Endodermal cell (in vitro differentiated cells): ENCODE measurements around the gene DAPP1. TPM values are rescaled to one million over a fixed set of nuclear protein-coding genes. Genes with fewer than 3 reads are reported as not detected.
A peak's percentile ranks its signal among the peaks of the same experiment; 100 is the strongest.

Experiments
- DNase-seq: peaks from one replicate; pipeline ENCODE4 v3.0.0-alpha.2; 2017
- H3K27ac ChIP-seq: 2 replicates; pipeline ENCODE4 v1.5.1; 2013; ENCODE audit warnings: mild to moderate bottlenecking, low read depth, low read length, moderate library complexity
- H3K27me3 ChIP-seq: 2 replicates; pipeline ENCODE4 v1.6.1; 2013; ENCODE audit warnings: mild to moderate bottlenecking, low read length, moderate library complexity; ENCODE audit not compliant: insufficient read depth, control insufficient read depth, poor library complexity, severe bottlenecking
- H3K36me3 ChIP-seq: 2 replicates; pipeline ENCODE4 v1.7.0; 2013; ENCODE audit warnings: mild to moderate bottlenecking, low read length, moderate library complexity; ENCODE audit not compliant: control insufficient read depth, insufficient read depth
- H3K4me1 ChIP-seq: one replicate; pipeline ENCODE4 v1.7.0; 2013; ENCODE audit warnings: low read length; ENCODE audit not compliant: control insufficient read depth, insufficient read depth
- H3K4me3 ChIP-seq: 2 replicates; pipeline ENCODE4 v1.5.1; 2013; ENCODE audit warnings: mild to moderate bottlenecking, low read length, moderate library complexity
- H3K9ac ChIP-seq: 2 replicates; pipeline ENCODE4 v1.6.1; 2013; ENCODE audit warnings: mild to moderate bottlenecking, low read length, moderate library complexity; ENCODE audit not compliant: poor library complexity, severe bottlenecking; ENCODE audit errors: extremely low read depth
- H3K9me3 ChIP-seq: 2 replicates; pipeline ENCODE4 v1.6.1; 2013; ENCODE audit warnings: mild to moderate bottlenecking, low read length, moderate library complexity; ENCODE audit not compliant: control insufficient read depth
- H3K27ac Mint-ChIP-seq: 2 replicates; pipeline ENCODE4 v1.8.0; 2020; ENCODE audit warnings: mixed read lengths
- H3K27me3 Mint-ChIP-seq: 2 replicates; pipeline ENCODE4 v1.8.0; 2021; ENCODE audit warnings: mild to moderate bottlenecking, mixed read lengths; ENCODE audit not compliant: insufficient read depth
- H3K36me3 Mint-ChIP-seq: 2 replicates; pipeline ENCODE4 v1.8.0; 2020; ENCODE audit warnings: low read depth, mixed read lengths
- H3K4me1 Mint-ChIP-seq: 2 replicates; pipeline ENCODE4 v1.8.0; 2020; ENCODE audit warnings: mixed read lengths
- H3K4me3 Mint-ChIP-seq: 2 replicates; pipeline ENCODE4 v1.8.0; 2020; ENCODE audit warnings: mild to moderate bottlenecking, moderate library complexity, mixed read lengths
- H3K9me3 Mint-ChIP-seq: 2 replicates; pipeline ENCODE4 v1.8.0; 2020; ENCODE audit warnings: mild to moderate bottlenecking, mixed read lengths
- CTCF ChIP-seq: fragments of 200-600 bp; sonication (generic); conservative IDR thresholded peaks from 2 replicates; pipeline ENCODE4 v1.5.0; 2021; ENCODE audit warnings: antibody characterized with exemption, mild to moderate bottlenecking
- WGBS, 2 experiments: methylation state at CpG; one replicate each; pipeline versions ENCODE4 v1.1.5 to v1.1.7; 2013; ENCODE audit warnings: missing lambda C conversion rate in 2 of 2, mixed read lengths in 1 of 2; ENCODE audit not compliant: insufficient coverage in 1 of 2, insufficient read length in 1 of 2; 5-methylcytosine and 5-hydroxymethylcytosine counted together
- total RNA-seq, 2 donors: library from RNA; stranded (reverse); fragmentation: NEBNext Ultra II Directional in 1 of 2; extraction: Animal tissue kit (Norgen Biotek cat#: 25700) in 1 of 2; gene quantifications; 2 replicates in 1 of 2; 3 replicates in 1 of 2; pipeline ENCODE4 v1.2.1, GENCODE V29; 2021

Gene DAPP1
- total RNA-seq, 2 donors from 2014 or later, result not detected

GRCh38 chr4:99861120-99861905 is 44.7 kb downstream of the DAPP1 start:
- Histone ChIP-seq H3K36me3 (no peaks in the 10 kb centered on the region), H3K4me3 (no peak overlapping the region), H3K27me3 (no peaks in the 10 kb centered on the region), H3K9ac (no peak overlapping the region), H3K9me3 (no peaks in the 10 kb centered on the region), H3K4me1 (no peaks in the 10 kb centered on the region), H3K27ac (no peak overlapping the region)
- no peaks in the 10 kb centered on the region for H3K36me3 Mint-ChIP-seq
- no peaks in the 10 kb centered on the region for H3K9me3 Mint-ChIP-seq
- no peak overlapping the region for H3K27ac Mint-ChIP-seq
- no peak overlapping the region for H3K4me3 Mint-ChIP-seq
- peaks cover 3% of the 10 kb centered on the region for H3K27me3 Mint-ChIP-seq
- peaks cover 2% of the 10 kb centered on the region for H3K4me1 Mint-ChIP-seq
- no peak for TF ChIP-seq CTCF
- no peak for DNase-seq
- WGBS, 2 experiments, result 86 to 88% methylated on average over 2 to 5 of the region's 5 CpGs

DNA sequence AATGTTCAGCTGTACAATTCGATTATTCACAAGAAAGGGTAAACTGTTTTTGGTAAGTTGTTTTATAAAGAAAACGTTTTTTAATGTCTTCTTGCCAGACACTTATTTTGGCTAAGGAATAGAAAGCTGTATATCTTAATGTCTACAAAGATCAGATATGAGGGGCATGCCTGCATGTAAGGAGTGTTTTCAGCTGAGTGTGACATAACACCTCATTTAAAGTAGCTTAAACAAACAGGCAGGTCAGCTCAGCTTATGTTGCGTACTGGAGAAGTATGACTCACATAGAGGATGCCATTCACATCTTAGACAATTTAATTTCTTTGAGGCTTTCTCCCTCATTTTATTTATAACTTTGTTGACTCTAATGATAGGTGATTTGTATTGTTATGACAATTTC is 47.2 kb downstream of the DAPP1 start:
- no peaks in the 10 kb centered on the region for H3K4me1 ChIP-seq
- Mint-ChIP-seq H3K9me3 (no peaks in the 10 kb centered on the region), H3K27ac (no peak overlapping the region), H3K27me3 (peaks cover 3% of the 10 kb centered on the region), H3K4me3 (no peak overlapping the region), H3K36me3 (no peaks in the 10 kb centered on the region), H3K4me1 (peaks cover 10% of the 10 kb centered on the region)
- no peak for TF ChIP-seq CTCF
- H3K36me3 ChIP-seq, result no peaks in the 10 kb centered on the region
- no peak for DNase-seq
- no peak overlapping the region for H3K27ac ChIP-seq
- WGBS, 2 experiments, result 0 to 37% methylated on average over 1 to 3 of the region's 3 CpGs
- no peak overlapping the region for H3K9ac ChIP-seq
- H3K9me3 ChIP-seq, result no peaks in the 10 kb centered on the region
- no peaks in the 10 kb centered on the region for H3K27me3 ChIP-seq
- H3K4me3 ChIP-seq, result no peak overlapping the region

DNA sequence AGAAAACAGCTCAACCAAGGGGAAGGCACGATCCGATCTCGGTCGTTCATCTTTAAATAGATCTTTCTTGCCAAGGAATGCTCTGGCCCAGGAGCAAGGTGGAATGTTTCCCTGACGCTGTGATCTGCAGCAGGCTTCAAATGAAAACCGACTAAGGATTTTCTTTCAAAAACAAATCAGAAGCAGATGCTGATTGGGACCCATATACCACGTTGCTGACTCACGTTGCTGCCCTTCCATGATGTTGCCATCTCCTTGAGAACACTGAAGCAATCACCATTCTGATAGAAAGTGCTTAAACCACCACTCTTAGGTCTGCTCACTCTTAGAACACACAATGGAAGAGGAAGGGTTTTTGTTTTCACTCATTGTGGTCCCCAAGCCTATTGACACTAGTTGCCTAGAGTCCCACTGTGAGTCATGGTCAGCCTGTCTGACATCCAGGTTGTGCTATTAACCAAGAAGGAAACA is 51.5 kb downstream of the DAPP1 start:
- TF ChIP-seq CTCF, result no peak
- no peak overlapping the region for H3K4me3 Mint-ChIP-seq
- no peaks in the 10 kb centered on the region for H3K9me3 Mint-ChIP-seq
- no peaks in the 10 kb centered on the region for H3K27me3 ChIP-seq
- no peak overlapping the region for H3K9ac ChIP-seq
- H3K27ac ChIP-seq, result no peak overlapping the region
- H3K27ac Mint-ChIP-seq, result peak overlapping the region; percentile 10
- H3K4me1 ChIP-seq, result no peaks in the 10 kb centered on the region
- no peaks in the 10 kb centered on the region for H3K27me3 Mint-ChIP-seq
- H3K36me3 ChIP-seq, result no peaks in the 10 kb centered on the region
- H3K4me3 ChIP-seq, result no peak overlapping the region
- H3K36me3 Mint-ChIP-seq, result no peaks in the 10 kb centered on the region
- peaks cover 10% of the 10 kb centered on the region for H3K4me1 Mint-ChIP-seq
- DNase-seq, result peak; percentile 51
- H3K9me3 ChIP-seq, result no peaks in the 10 kb centered on the region
- WGBS, 2 experiments, result 51 to 59% methylated on average over 8 of the region's 8 CpGs
